Hematopoietic multipotent progenitor cell treated with erythropoietin and hydrocortisone succinate and interleukin-3 and kit ligand, for 17 days (in vitro differentiated cells): ENCODE results near the gene FYTTD1.

Experiments
- DNase-seq: peaks from one replicate; pipeline ENCODE4 v3.0.0-alpha.2; 2015; ENCODE audit warnings: low spot score

The FYTTD1 gene

DNA sequence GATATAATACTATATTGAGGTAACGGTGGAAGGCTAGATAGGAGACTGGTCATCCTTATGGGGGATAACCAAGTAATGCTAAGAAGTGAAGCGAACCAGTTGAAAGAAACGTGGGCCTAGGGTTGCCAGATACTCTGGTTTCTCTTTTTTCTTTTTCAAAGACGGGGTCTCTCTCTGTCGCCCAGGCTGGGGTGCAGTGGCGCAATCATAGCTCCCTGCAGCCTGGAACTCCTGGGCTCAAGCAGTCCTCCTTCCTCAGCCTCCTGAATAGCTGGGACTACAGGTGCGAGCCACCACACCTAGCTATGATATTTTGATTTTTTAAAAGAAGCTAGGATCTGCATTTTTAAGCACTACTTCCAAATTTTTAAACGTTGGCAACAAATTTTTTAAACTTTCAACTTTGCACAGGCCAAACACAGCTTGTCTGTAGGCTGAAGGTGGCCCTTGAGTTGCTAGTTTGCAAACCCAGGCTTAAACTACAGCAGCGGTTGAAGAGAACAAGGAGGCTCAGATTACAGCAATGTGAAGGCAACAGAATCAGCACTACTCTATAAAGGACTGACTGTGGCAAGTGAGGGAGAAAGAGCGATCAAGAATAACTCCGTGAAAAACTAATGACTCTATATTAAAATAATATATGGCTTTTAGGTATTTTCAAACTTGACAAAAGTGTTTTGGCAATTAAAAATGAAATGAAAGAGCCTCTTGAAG is 11.8 kb upstream of the FYTTD1 start:
- DNase-seq = no peak

- DNase-seq = no peak
These were observed 6.9 kb upstream of the FYTTD1 start for GRCh38 chr3:197742787-197743186.

GRCh38 chr3:197746209-197746608 is 3.5 kb upstream of the FYTTD1 start:
- no peak for DNase-seq

- no peak for DNase-seq
These were observed 2.9 kb upstream of the FYTTD1 start for GRCh38 chr3:197746801-197747237.

GRCh38 chr3:197748597-197749314 is 927 bp upstream of the FYTTD1 start:
- no peak for DNase-seq

DNA sequence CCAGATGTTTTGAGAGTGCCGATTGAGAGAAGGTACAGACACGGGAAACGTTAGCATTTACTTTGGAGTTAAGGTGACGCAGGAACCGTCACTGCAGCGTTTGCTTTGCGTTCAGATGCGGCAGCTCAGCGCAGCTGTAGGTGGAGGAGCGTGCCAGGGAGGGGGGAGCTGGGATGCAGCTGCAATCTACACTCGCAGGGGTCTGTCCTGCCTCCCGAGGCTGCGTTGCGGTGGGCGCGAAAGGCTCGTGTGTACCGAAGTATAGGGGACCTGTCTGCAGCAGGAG is 425 bp upstream of the FYTTD1 start:
- no peak for DNase-seq

- no peak for DNase-seq
These were observed 731 bp downstream of the FYTTD1 start for GRCh38 chr3:197750396-197750831.

GRCh38 chr3:197750858-197751737 is 1.4 kb downstream of the FYTTD1 start:
- no peak for DNase-seq

GRCh38 chr3:197752107-197752506 is 2.4 kb downstream of the FYTTD1 start:
- DNase-seq = no peak

GRCh38 chr3:197753263-197753662 is 3.6 kb downstream of the FYTTD1 start:
- DNase-seq = no peak

DNA sequence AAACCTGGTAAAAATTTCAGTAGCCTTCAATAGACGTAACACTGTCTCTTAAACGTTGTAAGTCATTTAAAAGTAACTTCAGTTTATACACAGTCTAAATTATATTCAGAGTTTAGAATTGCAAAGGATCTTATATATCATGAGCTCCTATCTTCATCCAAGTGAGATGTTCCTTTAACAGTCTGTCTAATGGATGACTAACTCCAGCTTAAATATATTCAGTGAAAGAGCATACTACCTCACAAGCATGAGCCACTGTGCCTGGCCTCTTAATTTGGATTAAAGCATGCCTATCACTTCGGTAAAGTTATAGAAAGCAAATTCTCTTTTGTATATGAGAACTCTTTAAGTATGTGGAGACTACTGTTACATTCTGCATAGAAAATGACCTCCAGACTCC is 7.0 kb downstream of the FYTTD1 start:
- no peak for DNase-seq

DNA sequence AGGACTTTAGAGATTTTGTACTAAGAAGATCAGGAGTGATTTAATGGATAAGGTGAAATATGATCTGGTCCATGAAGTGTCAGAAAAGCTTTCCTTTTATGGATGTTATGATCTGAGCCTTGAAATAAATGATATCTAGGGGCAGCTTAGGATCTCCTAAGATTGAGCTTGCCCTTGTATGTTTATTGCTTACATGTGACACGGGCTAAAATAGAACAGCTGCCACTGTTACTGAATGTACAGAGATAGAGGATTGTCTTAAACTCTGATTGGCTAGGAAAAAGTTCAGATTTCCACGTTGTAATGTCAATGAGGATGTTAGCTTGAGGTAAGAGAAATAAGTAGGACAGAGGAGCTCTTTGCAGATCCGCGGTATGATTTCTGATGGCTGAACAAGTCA is 8.8 kb downstream of the FYTTD1 start:
- DNase-seq = no peak

- no peak for DNase-seq
These were observed 12.1 kb downstream of the FYTTD1 start for GRCh38 chr3:197761784-197762183.

DNA sequence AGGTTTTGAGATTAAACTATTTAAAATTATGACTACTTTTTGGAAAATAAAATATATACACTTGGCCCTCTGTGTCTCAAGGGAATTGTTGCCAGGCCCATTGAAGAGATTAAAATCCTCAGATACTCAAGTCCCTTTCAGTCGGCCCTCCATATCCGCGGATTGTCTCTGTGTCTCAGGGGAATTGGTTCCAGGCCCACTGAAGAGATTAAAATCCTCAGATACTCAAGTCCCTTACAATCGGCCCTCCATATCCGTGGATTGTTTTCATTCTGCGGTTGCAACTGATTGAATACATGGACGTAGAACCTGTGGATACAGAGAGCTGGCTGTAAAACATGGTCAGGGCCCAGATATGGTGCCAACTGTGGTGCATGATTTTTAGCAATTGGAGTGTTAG is 25.6 kb downstream of the FYTTD1 start:
- no peak for DNase-seq

GRCh38 chr3:197782230-197782629 is 32.5 kb downstream of the FYTTD1 start:
- no peak for DNase-seq

DNA sequence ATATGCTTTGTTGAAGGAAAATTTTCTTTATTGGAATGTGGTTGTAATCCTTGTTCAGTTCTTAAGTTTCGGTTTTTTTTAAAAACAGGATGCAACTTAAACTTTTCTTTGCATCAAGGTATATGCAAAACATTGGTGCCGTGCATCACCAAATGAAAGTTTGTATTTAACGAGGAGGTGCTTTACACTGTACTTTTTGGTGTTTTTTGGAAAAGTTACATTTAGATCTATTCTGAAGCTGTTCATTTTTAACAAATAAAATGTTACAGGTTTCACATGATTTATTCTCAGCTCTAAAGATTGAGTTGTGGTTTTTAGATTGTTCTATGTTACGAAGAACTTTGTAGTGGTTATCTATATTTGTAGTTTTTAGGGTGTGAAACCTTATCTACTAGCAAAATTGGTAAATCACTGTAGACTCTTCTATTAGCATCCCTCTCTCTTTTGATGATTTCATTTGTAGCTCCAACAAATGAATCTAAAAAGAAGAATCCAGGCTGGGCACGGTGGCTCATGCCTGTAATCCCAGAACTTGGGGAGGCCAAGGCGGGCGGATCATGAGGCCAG is 34.4 kb downstream of the FYTTD1 start:
- DNase-seq = no peak

- no peak for DNase-seq
These were observed 37.7 kb downstream of the FYTTD1 start for GRCh38 chr3:197787412-197787811.

DNA sequence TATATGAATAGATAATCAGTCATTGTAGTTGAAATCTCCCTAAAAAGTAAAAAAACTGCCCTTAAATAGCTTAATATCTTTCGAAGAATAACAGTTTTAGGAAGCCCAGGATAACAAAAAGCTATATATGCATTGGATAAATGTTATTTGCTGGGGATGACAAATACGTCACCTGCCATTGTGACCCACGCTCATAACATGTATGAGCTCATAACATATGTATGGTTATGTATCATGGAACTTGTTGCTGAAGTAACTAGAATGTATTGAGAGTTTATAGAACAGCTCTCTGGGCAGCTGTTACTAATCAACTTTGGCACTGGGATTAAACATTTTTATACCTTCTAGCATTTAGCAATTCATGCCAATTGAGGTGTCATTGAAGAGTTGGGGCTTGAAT is 39.6 kb downstream of the FYTTD1 start:
- no peak for DNase-seq

GRCh38 chr3:197790033-197790432 is 40.4 kb downstream of the FYTTD1 start:
- no peak for DNase-seq

DNA sequence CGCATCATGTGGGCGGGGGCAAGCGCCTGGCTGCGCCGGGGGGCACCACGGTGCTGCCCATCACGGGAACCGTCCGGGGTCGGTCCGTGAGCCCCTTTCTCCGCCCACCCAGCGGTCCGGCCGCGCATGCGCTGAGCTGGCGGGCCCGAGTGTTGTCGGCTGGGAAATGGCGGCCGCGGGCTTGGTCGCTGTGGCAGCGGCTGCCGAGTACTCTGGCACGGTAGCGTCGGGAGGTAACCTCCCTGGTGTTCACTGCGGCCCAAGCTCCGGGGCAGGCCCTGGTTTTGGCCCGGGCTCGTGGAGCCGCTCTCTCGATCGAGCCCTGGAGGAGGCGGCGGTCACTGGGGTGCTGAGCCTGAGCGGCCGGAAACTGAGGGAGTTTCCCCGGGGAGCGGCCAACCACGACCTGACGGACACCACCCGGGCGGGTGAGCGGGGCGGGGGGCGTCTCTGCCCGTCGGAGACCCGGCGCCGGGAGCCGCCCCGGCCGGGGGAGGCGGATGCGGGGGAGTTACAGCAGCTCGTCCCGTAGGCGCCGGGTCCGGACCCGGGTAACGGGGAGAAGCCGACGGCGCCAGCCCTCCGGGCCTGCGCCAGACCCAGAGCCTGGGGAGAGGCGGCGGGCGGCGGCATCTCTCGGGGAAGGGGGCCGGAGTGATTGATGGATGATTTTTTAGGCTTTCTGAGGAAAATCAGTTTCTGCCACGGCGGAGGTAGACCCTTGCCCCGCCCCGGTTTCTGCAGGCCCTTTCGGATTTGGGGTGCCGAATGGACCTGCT is 41.6 kb downstream of the FYTTD1 start, which contains the start of gene LRCH3:
Gene LRCH3, plus strand, starts transcription at position 142 of the 779 bp plus-strand sequence. Its CDS starts 25 bp downstream, at position 167.
- peak; percentile 80 for DNase-seq

DNA sequence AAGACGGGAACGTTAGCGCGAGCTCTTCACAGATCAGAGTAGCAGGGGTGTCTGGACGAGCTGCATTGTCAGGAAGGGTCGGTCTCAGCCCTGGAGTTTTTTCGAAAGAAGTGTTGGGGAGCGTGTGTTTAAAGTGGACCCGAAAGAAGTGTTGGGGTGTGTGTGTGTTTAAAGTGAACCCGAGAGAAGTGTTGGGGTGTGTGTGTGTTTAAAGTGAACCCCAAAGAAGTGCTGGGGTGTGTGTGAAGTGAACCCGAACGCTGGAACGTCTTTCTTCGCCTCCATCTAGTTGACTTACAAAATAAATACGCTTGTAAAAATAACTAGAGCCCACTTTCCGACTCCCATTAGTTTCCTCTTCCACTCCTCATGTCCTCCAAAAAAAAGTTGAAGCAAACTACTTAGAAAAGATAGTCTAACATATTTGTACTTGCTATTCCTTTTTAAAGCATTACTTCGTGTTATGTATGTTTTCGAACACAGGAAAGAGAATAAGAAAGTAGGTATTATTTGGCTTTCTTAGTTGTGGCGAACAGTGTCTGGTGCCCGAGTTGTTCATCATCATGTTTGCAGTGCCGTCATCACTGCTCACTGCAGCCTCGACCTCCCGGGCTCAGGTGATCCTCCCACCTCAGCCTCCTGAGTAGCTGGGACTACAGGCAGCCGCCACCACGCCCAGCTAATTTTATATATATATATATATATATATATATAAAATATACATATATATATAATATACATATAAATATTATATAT is 42.4 kb downstream of the FYTTD1 start:
- DNase-seq = peak; percentile 39
